ENCODE results near the gene HEATR9.

Gene HEATR9

DNA sequence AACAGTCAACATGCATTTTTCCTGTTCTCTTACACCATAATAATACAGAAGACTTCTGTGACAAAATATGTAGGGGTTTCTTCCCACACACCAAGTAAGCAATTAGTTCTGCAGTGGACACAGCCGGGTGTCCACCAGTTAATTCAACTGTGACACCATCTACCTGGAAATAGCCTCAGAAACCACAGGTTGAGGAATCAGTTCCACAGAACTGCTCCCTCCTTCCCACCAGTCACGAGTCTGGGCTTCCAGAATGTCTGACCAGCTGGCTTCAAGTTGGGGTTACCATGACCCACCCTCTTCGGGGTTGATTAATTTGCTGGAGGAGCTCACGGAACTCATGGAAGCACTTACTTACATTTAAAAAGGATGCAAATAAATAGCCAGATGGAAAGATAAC lies 25.1 kb upstream of the HEATR9 start:
- DNase-seq, result no peak

DNA sequence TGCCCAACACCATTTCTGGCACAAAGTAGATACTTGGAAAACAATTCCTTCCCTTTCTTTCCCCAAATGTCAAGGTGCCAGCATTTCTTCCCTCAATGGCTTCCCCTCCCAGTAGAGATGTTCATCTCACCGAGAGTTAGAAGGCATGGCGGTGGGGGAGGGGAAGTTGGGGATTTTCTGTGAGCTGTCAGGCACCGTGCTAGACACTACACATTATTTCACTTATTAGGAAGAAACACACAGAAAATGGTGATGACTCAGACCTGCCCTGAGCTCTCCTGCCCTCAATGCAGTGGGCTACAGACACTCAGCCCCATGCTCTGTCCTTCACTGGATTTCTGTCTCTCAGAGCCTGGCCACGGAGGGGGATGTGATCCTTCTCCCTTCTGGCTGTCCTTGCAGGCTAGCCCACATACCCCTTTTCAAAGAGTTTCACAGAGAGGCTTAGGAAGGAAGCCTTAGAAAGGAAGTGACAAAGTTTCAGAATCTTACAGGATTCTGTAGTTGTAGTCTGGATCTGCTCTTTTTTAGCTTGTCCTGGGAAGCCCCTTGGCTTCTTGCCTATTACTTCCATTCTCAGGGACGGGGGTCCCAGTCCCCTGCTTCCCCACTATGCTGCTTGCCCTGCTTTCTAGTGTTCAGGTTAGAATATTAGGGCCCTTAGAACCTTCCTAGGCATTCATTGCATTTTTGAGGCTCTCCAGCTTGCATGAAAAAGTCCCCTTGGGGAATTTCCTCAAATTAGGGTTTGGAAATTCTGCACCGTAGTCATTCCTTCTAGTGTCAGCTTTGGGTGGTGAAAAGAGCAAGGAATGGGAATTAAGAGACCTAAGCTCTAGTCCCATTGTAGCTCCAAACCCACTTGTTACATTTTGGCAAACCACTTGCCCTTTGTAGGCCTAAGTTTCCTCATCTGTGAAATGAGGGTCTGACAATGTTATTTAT lies 23.7 kb upstream of the HEATR9 start:
- no peak for DNase-seq

DNA sequence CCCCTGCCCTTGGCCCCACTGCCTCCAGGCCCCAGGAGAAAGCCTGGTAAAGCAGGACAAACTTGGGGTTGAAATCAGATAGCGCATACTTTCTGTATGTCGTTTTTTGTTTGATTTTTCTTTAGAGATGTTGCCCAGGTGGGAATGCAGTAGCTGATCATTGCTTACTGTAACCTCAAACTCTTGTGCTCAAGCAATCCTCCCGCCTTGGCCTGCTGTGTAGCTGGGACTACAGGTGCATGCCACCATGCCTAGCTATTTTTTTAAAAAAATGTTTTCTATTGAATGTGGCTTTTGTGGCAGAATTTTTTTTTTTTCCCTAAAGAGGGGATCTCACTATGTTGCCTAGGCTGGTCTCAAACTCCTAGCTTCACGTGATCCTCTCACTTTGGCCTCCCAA lies 22.6 kb upstream of the HEATR9 start:
- no peak for DNase-seq

GRCh38 chr17:35890774-35891155 lies 22.1 kb upstream of the HEATR9 start:
- DNase-seq, result no peak

- no peak for DNase-seq
Measured at GRCh38 chr17:35889818-35890773, 21.4 kb upstream of the HEATR9 start.

DNA sequence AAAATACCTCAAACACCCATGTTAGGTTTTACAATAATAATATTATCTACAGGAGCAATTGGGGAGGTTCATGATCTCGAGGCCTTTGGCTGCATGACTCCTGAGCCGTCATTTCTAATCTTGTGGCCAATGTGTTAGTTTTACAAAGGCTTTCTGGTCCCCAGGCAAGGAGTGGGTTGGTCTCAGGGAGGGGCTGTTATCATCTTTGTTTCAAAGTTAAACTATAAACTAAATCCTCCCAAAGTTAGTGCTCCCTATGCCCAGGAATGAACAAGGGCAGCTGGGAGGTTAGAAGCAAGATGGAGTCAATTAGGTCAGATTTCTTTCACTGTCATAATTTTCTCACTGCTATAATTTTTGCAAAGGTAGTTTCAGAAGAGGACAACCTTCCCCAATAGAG lies 20.6 kb upstream of the HEATR9 start:
- DNase-seq, result no peak

DNA sequence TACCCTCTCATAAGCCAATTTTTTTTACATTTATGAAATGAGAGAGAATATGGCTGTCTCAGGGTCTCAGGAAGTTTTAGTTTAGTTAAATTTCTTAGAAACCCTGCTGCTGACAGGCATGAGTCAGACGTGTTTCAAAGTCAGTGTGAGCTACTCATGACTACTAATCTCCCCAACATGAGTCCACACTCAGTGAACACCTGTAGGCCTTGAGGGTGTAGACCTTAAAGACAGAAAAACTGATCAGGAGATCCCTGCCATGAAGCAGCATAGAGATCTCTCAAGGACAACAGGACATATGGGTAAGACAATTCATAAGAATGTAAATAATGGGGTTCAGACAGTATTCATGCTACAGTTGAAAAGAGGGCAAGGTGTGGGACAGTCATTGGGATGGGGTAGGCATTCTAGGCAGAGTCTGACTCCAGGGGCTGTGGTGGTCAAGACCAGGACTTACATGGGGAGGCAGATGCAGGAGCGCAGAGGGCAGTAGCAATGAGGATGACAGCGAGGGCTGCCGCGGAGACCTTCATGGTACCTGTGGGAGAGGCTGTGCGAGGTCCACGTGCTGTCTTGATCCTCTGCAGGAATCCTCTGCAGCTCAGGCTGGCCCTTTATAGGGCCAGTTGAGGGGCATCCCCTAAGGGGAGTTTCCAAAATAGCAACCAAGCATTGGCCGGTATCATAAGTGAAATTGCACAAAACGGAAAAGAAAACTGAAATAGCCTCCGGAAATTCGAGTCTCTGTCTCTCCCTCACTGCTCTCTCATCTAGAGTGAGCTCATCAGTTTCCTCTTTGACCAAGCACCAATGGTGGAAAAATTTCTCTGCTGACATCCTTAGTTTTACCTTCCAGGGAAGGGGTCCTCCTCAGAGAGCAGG lies 11.3 kb upstream of the HEATR9 start, which contains the start of gene CCL5:
Gene CCL5, minus strand, starts transcription at position 588 of the 882 bp plus-strand sequence.
- no peak for DNase-seq

GRCh38 chr17:35878361-35878760 lies 9.7 kb upstream of the HEATR9 start:
- no peak for DNase-seq

DNA sequence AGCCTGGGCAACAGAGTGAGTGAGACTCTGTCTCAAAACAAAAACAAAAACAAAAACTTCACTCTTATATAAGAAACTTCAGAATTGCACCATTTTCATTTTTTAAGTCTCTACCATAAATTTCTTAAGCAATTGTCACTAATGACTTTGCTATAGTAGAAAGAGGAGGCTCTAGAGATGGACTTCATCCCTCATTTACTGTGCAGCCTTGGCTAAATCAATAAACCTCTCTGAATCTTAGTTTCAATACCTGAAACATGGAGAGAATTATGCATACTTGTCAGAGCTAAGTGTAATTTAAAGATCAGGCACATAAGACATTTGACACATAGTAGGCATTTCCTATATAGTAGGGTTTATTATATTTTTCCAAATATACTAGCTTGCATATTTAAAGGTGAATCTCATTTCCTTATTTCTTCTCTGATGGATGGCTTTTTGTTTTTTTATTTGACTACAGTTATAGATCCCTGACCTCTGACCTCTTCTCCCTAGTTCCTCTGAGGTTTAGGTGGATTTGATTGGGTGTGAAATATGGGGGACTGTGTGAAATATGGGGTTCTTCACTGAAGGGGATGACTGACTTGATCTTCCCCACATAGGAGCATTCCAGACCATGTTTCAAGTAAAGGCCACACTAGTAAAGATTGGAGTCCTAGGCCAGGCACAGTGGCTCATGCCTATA lies 8.8 kb upstream of the HEATR9 start:
- DNase-seq, result no peak

GRCh38 chr17:35876534-35876933 lies 7.8 kb upstream of the HEATR9 start:
- DNase-seq, result no peak

GRCh38 chr17:35875800-35876139 lies 7.1 kb upstream of the HEATR9 start:
- no peak for DNase-seq

DNA sequence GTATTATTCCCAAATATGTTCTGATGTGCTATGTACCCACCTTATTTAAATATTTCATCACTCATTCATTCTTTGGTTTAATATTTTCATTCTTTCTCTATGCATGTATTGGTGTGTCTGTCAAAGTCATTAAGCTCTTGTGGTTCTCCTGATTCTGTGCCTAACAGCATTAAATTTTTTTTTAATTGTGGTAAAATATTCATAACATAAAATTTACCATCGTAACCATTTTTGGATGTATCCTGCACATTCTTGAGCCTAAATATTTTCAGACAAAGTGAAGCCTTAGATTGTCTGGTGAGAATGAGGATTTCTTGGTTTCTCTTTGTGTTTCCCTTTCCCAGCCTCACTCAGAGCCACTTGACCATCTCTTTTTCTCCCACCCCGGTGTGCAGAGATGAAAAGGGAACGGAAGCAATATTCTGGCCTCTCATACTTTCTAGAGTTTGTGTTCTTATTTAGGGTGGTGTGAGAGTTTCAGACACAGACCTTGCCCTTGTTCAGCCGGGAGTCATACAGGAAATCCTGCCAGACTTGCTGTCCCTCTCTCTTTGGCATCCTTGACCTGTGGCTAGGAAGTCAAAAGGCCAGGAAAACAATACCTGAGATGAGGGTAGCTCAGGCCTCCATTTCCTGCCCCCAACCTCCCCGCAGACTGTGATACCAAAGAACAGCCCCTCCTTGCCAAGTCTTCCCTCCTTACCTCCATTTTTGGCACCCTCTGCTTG lies 6.5 kb upstream of the HEATR9 start:
- DNase-seq, result no peak

GRCh38 chr17:35872196-35872980 lies 3.7 kb upstream of the HEATR9 start:
- DNase-seq, result no peak

DNA sequence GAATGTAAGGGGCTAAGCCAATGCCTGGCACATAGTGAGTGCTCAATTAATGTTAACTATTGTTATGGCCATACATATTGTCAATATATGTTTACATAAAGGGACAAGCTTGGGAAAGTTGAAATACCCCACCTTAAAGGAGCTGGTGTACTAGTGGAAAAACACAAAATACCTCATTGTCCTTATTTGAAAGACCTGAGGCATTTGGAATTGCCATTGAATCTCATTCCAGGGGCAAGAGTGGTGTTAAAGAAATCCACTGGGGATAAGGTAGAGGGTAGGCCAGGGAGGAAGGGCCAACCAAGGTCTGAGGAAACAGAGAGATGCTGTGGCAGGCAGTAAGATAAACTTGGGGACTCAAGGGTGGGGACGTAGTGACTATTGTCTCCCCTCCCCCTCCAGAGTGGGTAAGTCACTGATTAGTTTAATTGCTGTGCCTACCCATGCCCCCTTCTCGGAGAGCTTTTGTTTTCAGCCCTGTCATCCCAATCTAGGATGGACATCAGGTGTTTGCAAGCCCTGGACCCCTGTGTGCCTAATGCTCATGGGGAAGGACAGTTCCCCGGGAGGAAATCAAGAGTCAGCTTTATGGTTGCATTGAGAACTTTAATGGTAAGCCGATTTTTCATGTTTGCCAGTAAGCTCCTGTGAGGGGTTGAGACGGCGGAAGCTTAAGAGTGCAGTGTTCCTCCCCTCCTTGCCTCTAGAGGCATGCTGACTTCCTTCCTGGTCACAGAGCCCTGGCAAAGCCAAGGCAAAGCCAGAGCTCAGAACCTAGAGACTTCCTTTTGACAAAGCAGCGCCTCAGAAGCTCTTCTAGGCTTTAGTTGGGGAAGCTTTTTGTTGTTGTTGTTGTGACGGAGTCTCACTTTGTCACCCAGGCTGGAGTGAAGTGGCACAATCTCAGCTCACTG lies 2.5 kb upstream of the HEATR9 start:
- peak; percentile 74 for DNase-seq

GRCh38 chr17:35867574-35867973 lies 1.1 kb downstream of the HEATR9 start:
- no peak for DNase-seq

- no peak for DNase-seq
Measured at GRCh38 chr17:35866341-35866950, 2.2 kb downstream of the HEATR9 start.

DNA sequence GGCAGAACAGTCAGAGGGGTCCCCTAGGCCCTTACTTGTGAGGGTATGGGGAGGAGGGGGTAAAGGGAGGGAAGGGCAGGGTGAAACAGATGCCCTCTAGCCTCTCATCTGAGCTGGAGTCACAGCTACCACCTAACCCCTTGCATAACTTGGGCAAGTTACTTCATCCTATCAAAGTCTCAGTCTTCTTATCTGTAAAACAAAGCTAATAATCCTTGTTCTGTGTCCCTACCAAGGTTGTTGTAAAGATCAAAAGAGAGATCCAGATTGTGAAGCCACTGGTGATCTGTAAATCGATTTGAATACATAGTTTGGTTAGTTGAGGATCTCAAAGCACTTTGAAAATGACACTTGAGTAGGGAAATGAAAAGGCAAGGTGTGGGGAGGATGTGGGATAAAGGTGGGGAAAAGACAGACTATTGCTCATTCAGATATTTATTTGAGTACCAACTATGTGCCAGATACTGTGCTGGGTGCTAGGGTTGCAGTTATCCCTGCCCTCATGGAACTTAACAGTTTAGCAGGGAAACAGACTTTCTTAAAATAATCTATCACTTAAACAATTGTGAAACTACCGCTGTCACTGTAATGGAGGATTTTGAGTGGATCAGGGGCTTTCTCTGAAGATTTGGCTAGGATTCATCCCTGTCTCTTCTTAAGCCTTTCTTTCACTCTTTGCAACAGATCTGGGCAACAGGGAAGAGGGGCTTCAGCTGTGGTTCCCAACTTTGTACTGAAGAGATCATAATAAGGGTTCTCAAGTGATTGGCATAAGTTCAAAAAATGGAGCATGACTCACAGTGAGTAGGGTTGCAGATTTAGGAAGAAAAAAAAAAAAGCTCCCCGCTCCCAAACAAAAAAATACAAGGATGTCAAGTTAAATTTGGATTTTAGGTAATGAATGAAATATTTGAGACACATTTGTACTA lies 3.0 kb downstream of the HEATR9 start:
- DNase-seq, result no peak

GRCh38 chr17:35864853-35865252 lies 3.8 kb downstream of the HEATR9 start:
- DNase-seq, result peak; percentile 25

Measured in NCI-H82 (cell line).